Muscle of leg (tissue), 11 donors: ENCODE results near the gene ZNF516. TPM values are rescaled to one million over a fixed set of nuclear protein-coding genes. Genes with fewer than 3 reads are reported as not detected.

Experiments
- DNase-seq: peaks from one replicate; pipeline ENCODE4 v3.0.0; 2013
- H3K27ac ChIP-seq: one replicate; pipeline ENCODE4 v1.5.1; 2013; ENCODE audit warnings: mild to moderate bottlenecking, low read length, control low read depth
- H3K27me3 ChIP-seq: one replicate; pipeline ENCODE4 v1.6.1; 2013; ENCODE audit warnings: low read length; ENCODE audit not compliant: control insufficient read depth, insufficient read depth
- H3K36me3 ChIP-seq: one replicate; pipeline ENCODE4 v1.6.1; 2013; ENCODE audit warnings: low read length; ENCODE audit not compliant: control insufficient read depth, insufficient read depth
- H3K4me1 ChIP-seq: one replicate; pipeline ENCODE4 v1.6.1; 2013; ENCODE audit warnings: low read length; ENCODE audit not compliant: control insufficient read depth, insufficient read depth
- H3K4me3 ChIP-seq: one replicate; pipeline ENCODE4 v1.5.1; 2013; ENCODE audit warnings: low read length, control low read depth
- H3K9me3 ChIP-seq: replicated peaks from 2 replicates; pipeline ENCODE4 v1.6.1; 2013; ENCODE audit warnings: low read depth, low read length; ENCODE audit not compliant: control insufficient read depth
- WGBS: methylation state at CpG from one replicate; pipeline ENCODE4 v1.1.5; 2013; ENCODE audit warnings: missing lambda C conversion rate; ENCODE audit not compliant: insufficient coverage; 5-methylcytosine and 5-hydroxymethylcytosine counted together
- polyA plus RNA-seq, 8 donors: library from polyadenylated mRNA; unstranded; fragments of 120-200 nt; gene quantifications; one replicate each; pipeline versions ENCODE4 v1.2.1 to v1.2.3, GENCODE V29; 2013; ENCODE audit warnings: inconsistent platforms in 1 of 8, low replicate concordance in 1 of 8; ENCODE audit not compliant: insufficient read length in 8 of 8, insufficient read depth in 1 of 8
- total RNA-seq: library from RNA; stranded (reverse); fragments of 120-200 nt; gene quantifications from one replicate; pipeline ENCODE4 v1.2.4, GENCODE V29; 2013

Gene ZNF516
- total and polyA plus RNA-seq, 9 donors = 26.6 to 52.9 (median 42.9) TPM

DNA sequence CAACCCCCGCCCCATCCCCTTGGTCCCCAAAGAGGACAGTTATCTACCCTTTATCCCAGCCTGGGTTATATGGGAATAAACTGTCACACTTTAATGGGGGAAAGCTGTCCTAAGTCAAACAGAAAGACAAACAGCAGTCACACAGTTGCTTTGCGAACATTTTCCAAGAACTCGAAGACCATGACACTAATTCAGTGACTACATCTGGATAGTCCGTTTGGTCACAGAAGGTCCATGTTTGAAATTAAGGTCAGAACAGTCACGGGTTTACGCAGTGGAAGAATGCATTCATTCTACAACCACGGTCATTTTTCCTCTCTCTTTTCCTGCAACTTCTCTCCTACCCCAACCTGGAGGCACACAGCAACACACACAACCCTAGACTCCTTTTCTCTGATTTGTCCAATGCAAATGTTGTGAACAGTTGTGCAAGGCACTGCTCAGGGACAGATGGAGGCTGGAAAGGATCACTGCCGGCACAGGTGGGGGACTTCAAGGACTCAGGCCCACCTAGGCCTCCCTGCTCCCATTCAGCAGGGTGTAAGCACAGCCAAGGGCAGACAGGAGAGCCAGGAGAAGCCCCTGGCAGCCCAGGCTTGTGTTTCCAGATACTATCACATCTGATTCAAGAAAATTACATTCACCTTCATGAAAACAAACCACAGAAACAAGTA, 39.9 kb downstream of the ZNF516 start:
- peak; percentile 61 for DNase-seq

DNA sequence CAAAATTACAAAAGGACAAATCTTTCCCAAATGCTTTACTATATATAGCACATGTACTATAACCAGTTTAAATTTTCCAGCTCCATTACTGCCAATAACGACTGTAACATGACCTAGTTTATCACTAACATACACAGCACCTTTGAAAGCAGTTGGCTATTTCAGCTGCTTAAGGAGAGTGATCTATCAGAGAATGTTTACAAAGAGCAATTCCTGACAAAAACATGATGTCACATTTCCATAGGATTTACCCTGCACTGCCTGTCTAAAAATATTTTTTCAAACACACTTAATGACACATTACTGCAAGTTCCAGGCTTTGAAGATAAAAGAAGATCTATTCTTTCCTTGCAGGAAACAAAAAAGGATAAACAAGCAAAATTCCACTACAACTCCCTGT, 40.6 kb downstream of the ZNF516 start:
- Histone ChIP-seq H3K4me1 (peaks cover 48% of the 10 kb centered on the region), H3K9me3 (no peaks in the 10 kb centered on the region), H3K27me3 (no peaks in the 10 kb centered on the region), H3K4me3 (no peak overlapping the region), H3K36me3 (peaks cover 11% of the 10 kb centered on the region), H3K27ac (peak overlapping the region; percentile 71)
- WGBS = no CpG with 5 or more reads among the region's 1 CpG
- peak; percentile 50 for DNase-seq

More for the DNA sequence above, 39.9 kb downstream of the ZNF516 start:
- H3K4me3 ChIP-seq = no peak overlapping the region
- no peaks in the 10 kb centered on the region for H3K9me3 ChIP-seq
- H3K27me3 ChIP-seq = no peaks in the 10 kb centered on the region
- H3K4me1 ChIP-seq = peaks cover 54% of the 10 kb centered on the region
- H3K27ac ChIP-seq = peak overlapping the region; percentile 71
- peaks cover 14% of the 10 kb centered on the region for H3K36me3 ChIP-seq
- 40% methylated on average over 2 of the region's 8 CpGs for WGBS

DNA sequence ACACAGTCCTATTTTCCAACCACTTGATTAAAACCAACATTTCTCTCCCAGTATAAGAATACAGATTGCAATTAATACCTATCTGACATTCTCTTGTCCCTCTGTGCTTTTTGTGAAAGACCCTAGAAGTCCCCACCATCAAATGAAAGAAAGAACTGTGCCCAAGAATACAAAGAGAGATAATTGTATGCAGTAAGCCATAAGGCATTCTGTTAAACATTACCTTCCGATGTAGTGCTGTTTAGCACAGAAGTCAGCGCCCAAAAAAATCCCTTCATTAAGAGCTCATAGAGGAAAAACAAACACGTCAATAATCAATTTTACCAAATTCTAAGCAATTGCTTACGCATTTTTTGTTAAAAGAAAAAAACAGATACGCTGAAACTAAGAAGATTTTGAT, 41.1 kb downstream of the ZNF516 start:
- Histone ChIP-seq H3K27ac (no peak overlapping the region), H3K4me1 (peaks cover 52% of the 10 kb centered on the region), H3K36me3 (peaks cover 6% of the 10 kb centered on the region), H3K9me3 (no peaks in the 10 kb centered on the region), H3K4me3 (no peak overlapping the region), H3K27me3 (no peaks in the 10 kb centered on the region)
- DNase-seq = no peak
- WGBS = no CpG with 5 or more reads among the region's 5 CpGs

DNA sequence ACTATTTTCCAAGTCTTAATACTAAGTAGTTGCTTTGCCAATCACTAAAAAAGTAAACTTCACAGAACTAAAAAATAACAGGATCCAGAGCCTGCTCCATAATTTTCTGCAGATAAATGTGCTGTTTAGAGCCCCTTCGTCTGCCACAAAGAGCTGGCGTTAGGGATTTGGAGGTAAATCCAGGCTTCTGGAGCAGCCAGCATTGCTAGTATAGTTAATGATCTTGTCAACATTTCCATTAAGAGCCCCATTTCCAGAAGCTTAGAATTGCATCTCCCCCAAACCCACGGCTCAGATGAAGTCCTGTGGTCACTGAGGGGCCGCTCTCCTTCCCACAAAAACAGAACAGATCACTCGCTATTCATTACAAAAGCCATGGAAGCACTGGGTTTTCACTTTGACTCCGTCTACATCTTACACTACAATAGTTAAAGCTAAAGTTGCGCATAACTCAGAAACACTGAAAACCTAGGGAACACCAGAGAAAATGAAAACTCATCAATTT, 41.9 kb downstream of the ZNF516 start:
- Histone ChIP-seq H3K27me3 (no peaks in the 10 kb centered on the region), H3K27ac (peak overlapping the region; percentile 98), H3K4me1 (peaks cover 59% of the 10 kb centered on the region), H3K9me3 (no peaks in the 10 kb centered on the region), H3K36me3 (no peaks in the 10 kb centered on the region), H3K4me3 (no peak overlapping the region)
- no CpG with 5 or more reads among the region's 7 CpGs for WGBS
- no peak for DNase-seq

DNA sequence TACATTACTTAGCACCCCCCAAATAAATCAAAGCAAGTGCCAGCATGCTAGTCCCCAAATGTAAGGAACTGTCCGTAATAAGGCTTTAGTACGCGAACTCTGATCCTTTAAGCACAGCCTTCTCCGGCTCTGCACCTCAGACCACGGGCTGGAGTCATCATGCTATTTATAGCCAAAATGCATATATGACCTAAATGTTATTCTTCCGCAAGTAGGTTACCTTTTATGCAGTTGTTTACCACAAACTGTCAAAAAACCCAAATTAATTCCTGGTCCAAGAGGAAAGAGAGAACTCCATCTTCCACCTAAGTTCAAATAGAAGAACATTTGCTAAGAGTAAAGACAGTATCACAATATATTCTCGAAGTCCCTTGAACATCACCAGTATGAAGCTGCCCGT, 42.7 kb downstream of the ZNF516 start:
- 31% methylated on average over 4 of the region's 8 CpGs for WGBS
- H3K27ac ChIP-seq = peak overlapping the region; percentile 98
- peak; percentile 75 for DNase-seq
- H3K9me3 ChIP-seq = no peaks in the 10 kb centered on the region
- peaks cover 55% of the 10 kb centered on the region for H3K4me1 ChIP-seq
- no peaks in the 10 kb centered on the region for H3K27me3 ChIP-seq
- no peak overlapping the region for H3K4me3 ChIP-seq
- H3K36me3 ChIP-seq = no peaks in the 10 kb centered on the region

DNA sequence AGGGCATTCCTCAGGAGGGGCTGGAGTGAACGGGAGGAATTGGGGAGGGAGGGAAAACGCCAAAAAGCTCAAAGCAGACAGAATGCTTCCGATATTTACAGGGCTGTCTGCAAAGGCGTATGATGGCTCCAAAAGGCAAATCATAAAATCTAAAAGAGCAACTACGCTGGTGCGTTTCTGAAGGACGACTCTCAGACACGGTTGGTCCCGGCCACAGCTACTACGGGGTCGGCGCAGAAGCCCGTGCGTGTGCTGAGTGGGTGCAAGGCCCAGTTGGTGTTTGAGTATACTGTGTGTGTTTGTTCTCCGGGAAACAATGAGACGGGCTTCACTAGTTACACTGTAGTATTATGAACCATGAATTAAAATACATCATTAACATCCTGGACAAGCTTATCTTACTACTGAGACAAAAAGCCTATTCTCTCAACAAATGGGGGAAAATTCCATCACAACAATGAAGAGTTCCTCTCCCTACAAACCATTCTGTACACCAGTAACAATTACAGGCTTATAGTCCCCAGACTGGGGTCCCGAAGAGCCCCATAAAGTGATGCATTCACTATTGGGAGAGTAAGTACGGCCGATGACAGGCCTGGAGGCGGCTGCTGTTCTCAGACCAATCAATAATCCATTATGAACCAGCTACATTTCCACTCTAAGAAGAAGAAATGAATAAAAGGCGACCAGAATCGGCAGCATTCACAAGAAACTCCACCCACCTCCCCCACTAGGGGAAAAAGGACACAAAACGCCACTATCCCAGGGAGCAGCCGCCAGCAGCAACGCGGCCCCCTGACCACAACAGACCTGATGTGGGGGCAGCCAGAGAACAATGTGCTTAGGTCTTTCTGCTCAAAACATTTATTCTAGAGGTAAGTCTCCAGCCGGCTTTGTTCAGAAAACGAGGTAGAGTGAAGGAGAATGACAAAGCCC, 43.4 kb downstream of the ZNF516 start:
- H3K27ac ChIP-seq = peak overlapping the region; percentile 98
- peaks cover 62% of the 10 kb centered on the region for H3K4me1 ChIP-seq
- H3K27me3 ChIP-seq = no peaks in the 10 kb centered on the region
- peak overlapping the region; percentile 41 for H3K4me3 ChIP-seq
- WGBS = 3% methylated on average over 14 of the region's 28 CpGs
- no peaks in the 10 kb centered on the region for H3K36me3 ChIP-seq
- DNase-seq = peak; percentile 80
- H3K9me3 ChIP-seq = no peaks in the 10 kb centered on the region

DNA sequence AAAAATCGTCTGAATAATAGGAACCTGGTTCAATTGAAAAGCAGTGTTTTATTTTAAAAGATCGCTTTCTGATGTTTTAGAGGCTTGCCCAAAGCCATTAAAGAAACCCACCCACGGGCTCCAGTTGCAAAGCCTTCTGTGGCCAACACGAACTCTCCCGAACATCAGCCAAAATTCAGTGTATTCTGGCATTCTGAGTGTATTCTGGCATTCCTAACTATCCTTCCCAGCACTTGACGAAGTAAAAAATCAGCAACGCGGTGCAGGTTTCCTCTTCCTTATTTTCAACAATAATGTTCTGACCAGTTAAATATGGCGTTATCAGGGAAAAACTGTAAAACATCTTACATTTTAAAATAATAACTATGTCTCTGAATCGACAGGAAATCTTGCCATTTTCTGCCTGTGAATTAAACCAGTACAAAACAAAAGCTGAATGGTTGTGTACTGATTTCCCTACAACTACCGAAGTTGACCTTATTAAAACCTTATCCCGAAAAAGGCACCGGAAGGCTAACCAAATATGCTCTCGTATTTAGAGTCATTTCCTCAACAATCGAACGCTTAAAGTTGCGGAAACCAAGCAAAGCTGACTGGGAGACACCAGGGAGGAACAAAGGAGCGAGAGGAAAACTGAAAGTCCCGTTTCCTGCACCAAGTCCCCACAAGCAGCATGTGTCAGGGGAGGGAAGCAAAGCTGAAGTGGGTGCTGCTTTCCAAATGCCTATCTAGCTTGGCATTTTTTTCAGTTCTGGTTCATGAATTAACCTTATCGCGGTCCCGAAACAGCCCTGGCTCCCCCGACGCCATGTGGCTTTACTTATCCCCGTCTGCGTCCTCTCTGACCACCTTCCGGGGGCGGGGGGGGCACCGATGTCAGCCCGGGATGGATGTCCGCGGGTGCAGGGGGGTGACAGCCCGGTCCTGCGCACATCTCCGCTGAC, 44.3 kb downstream of the ZNF516 start:
- no peaks in the 10 kb centered on the region for H3K9me3 ChIP-seq
- H3K36me3 ChIP-seq = no peaks in the 10 kb centered on the region
- DNase-seq = peak; percentile 92
- WGBS = 0% methylated on average over 17 of the region's 35 CpGs
- H3K27me3 ChIP-seq = no peaks in the 10 kb centered on the region
- peaks cover 64% of the 10 kb centered on the region for H3K4me1 ChIP-seq
- H3K4me3 ChIP-seq = peak overlapping the region; percentile 41
- H3K27ac ChIP-seq = peak overlapping the region; percentile 98

DNA sequence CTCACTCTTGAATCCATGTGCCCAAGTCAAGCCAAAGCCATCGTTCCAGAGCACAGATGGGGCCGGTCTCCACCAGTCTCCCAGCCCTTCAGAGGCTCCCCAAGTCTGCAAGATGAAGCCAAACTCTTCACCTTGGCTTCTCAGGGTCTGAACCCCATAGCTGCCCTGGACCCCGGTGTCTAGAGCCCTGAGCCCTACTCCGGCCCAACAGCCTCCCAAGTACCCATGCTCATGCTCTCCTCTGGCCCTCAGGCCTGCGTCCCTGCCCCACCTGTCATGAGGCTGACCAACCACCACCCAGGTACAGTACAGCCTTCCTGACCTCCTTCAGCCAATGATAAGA, 46.0 kb downstream of the ZNF516 start:
- 88% methylated on average over 4 of the region's 5 CpGs for WGBS
- Histone ChIP-seq H3K4me3 (no peak overlapping the region), H3K4me1 (peaks cover 70% of the 10 kb centered on the region), H3K27me3 (no peaks in the 10 kb centered on the region), H3K27ac (peak overlapping the region; percentile 13), H3K36me3 (peaks cover 4% of the 10 kb centered on the region), H3K9me3 (no peaks in the 10 kb centered on the region)
- DNase-seq = no peak

DNA sequence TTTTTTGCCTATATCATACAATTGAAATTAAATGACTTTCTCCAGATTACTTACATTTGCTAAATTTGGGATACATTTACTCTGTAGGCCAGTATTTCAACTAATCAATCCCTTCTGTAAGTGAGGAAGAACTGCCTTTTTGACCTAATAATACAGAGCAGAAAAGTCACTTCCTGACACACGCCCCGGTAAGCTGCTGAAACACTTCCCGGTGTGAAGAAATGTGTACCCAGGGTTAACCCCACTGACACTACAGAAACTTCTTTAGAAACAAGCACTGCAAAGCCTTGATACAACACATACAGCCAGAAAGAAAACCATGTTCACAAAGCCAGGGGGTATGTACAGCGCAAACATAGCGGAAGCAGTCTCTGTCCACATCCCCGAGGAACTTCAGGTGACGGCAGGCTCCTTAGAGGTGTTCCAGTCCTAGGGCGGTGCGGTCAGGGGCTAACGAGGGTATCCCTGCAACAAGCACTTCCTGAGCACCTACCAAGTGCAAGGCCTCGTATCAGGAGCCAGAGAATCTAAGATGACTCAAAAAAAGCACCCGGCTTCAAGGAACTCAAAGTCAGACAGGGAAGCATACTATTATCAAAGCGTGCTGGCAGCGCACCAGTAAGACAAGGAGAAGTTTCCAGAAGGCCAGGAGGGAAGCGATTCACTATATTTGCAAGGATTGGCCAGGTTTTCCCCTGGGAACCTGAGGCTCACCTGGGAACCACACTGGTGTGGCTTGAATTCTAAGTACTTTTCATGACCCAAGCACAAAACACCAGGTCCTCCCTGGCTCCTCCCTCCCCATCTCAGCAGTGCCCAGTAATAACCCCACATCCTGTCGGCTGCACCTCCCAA, 46.6 kb downstream of the ZNF516 start:
- Histone ChIP-seq H3K4me3 (no peak overlapping the region), H3K27ac (peak overlapping the region; percentile 13), H3K9me3 (no peaks in the 10 kb centered on the region), H3K36me3 (peaks cover 4% of the 10 kb centered on the region), H3K27me3 (no peaks in the 10 kb centered on the region), H3K4me1 (peaks cover 76% of the 10 kb centered on the region)
- WGBS = 82% methylated on average over 13 of the region's 16 CpGs
- DNase-seq = no peak
